OCI-LY3 (cell line): ENCODE results near the gene TSPAN14.

Experiments
- H2AFZ ChIP-seq: fragments of 200-600, 300-600 bp; shearing (Covaris generic); 2 replicates; pipeline ENCODE4 v1.6.0; 2014; ENCODE audit warnings: antibody characterized with exemption, low read depth, low read length
- H3K27ac ChIP-seq: fragments of 200-600, 300-600 bp; sonication (generic); 2 replicates; pipeline ENCODE4 v1.5.1; 2014; ENCODE audit warnings: mild to moderate bottlenecking, low read length, moderate library complexity, mixed read lengths
- H3K27me3 ChIP-seq: fragments of 200-600, 300-600 bp; sonication (generic); 2 replicates; pipeline ENCODE4 v1.6.1; 2014; ENCODE audit warnings: low read depth, low read length, mixed read lengths
- H3K36me3 ChIP-seq: fragments of 200-600, 300-600 bp; sonication (generic); replicated peaks from 2 replicates; pipeline ENCODE3; 2014; ENCODE audit warnings: low read depth, low read length, mixed read lengths
- H3K4me1 ChIP-seq: fragments of 300-600, 200-600 bp; sonication (generic); 2 replicates; pipeline ENCODE4 v1.6.1; 2014; ENCODE audit warnings: low read length, mixed read lengths
- H3K4me2 ChIP-seq: fragments of 200-600, 300-600 bp; sonication (generic); 2 replicates; pipeline ENCODE4 v1.6.1; 2014; ENCODE audit warnings: low read length, mixed read lengths
- H3K4me3 ChIP-seq: fragments of 300-600, 200-600 bp; sonication (generic); 2 replicates; pipeline ENCODE4 v1.5.1; 2014; ENCODE audit warnings: antibody characterized with exemption, mild to moderate bottlenecking, low read length, moderate library complexity
- H3K79me2 ChIP-seq: fragments of 300-600, 200-600 bp; shearing (Covaris generic); 2 replicates; pipeline ENCODE4 v1.6.1; 2014; ENCODE audit warnings: mild to moderate bottlenecking, low read length, mixed read lengths
- H3K9ac ChIP-seq: fragments of 300-600, 200-600 bp; shearing (Covaris generic); 2 replicates; pipeline ENCODE4 v1.6.0; 2014; ENCODE audit warnings: mild to moderate bottlenecking, low read length, moderate library complexity
- H3K9me3 ChIP-seq: fragments of 200-600, 300-600 bp; shearing (Covaris generic); 2 replicates; pipeline ENCODE4 v1.6.1; 2014; ENCODE audit warnings: low read length, mixed read lengths; ENCODE audit not compliant: insufficient read depth
- H4K20me1 ChIP-seq: fragments of 200-600, 300-600 bp; sonication (generic); 2 replicates; pipeline ENCODE4 v1.6.1; 2016; ENCODE audit warnings: low read length, mixed read lengths; ENCODE audit not compliant: insufficient read depth
- CTCF ChIP-seq: fragments of 200-600, 300-600 bp; sonication (generic); IDR thresholded peaks from 2 replicates; pipeline ENCODE4 v1.5.1; 2014; ENCODE audit warnings: antibody characterized with exemption, low read length, low read depth
- EZH2phosphoT487 ChIP-seq: fragments of 200-600 bp; shearing (Covaris generic); IDR thresholded peaks from 2 replicates; pipeline ENCODE4 v1.6.1; 2018; ENCODE audit warnings: antibody characterized with exemption, mixed run types, low read depth

TSPAN14 gene

GRCh38 chr10:80526742-80527141 lies 72.6 kb downstream of the TSPAN14 start:
- TF ChIP-seq CTCF (no peak), EZH2phosphoT487 (no peak)
- H3K27me3 ChIP-seq = no peaks in the 10 kb centered on the region
- H3K4me1 ChIP-seq = peaks cover 7% of the 10 kb centered on the region
- no peak overlapping the region for H3K9ac ChIP-seq
- no peaks in the 10 kb centered on the region for H3K9me3 ChIP-seq
- H3K4me3 ChIP-seq = no peak overlapping the region
- no peak overlapping the region for H2AFZ ChIP-seq
- H4K20me1 ChIP-seq = no peaks in the 10 kb centered on the region
- no peak overlapping the region for H3K27ac ChIP-seq
- H3K79me2 ChIP-seq = no peaks in the 10 kb centered on the region
- no peak overlapping the region for H3K4me2 ChIP-seq
- H3K36me3 ChIP-seq = no peaks in the 10 kb centered on the region

- Histone ChIP-seq H3K4me2 (no peak overlapping the region), H3K4me1 (peaks cover 7% of the 10 kb centered on the region)
- no peak for TF ChIP-seq EZH2phosphoT487
- TF ChIP-seq CTCF = no peak
Observed at GRCh38 chr10:80528185-80528700, 74.1 kb downstream of the TSPAN14 start.

GRCh38 chr10:80528901-80529300 lies 74.8 kb downstream of the TSPAN14 start:
- TF ChIP-seq CTCF = no peak
- no peak for TF ChIP-seq EZH2phosphoT487
- H3K4me1 ChIP-seq = peaks cover 7% of the 10 kb centered on the region
- H3K9me3 ChIP-seq = no peaks in the 10 kb centered on the region
- no peaks in the 10 kb centered on the region for H3K36me3 ChIP-seq
- H2AFZ ChIP-seq = no peak overlapping the region
- no peaks in the 10 kb centered on the region for H3K79me2 ChIP-seq
- no peak overlapping the region for H3K4me3 ChIP-seq
- no peak overlapping the region for H3K9ac ChIP-seq
- no peaks in the 10 kb centered on the region for H3K27me3 ChIP-seq
- no peaks in the 10 kb centered on the region for H4K20me1 ChIP-seq
- no peak overlapping the region for H3K4me2 ChIP-seq
- no peak overlapping the region for H3K27ac ChIP-seq

More at GRCh38 chr10:80528185-80528700, 74.1 kb downstream of the TSPAN14 start:
- Histone ChIP-seq H2AFZ (no peak overlapping the region), H3K9ac (no peak overlapping the region), H3K27me3 (no peaks in the 10 kb centered on the region), H3K36me3 (no peaks in the 10 kb centered on the region), H3K79me2 (no peaks in the 10 kb centered on the region), H4K20me1 (no peaks in the 10 kb centered on the region), H3K4me3 (no peak overlapping the region), H3K27ac (no peak overlapping the region), H3K9me3 (no peaks in the 10 kb centered on the region)

GRCh38 chr10:80529604-80530003 lies 75.5 kb downstream of the TSPAN14 start:
- H3K9me3 ChIP-seq = no peaks in the 10 kb centered on the region
- no peak overlapping the region for H3K27ac ChIP-seq
- H3K4me1 ChIP-seq = peaks cover 7% of the 10 kb centered on the region
- no peak overlapping the region for H3K4me2 ChIP-seq
- no peak for TF ChIP-seq EZH2phosphoT487
- no peak for TF ChIP-seq CTCF
- no peaks in the 10 kb centered on the region for H3K27me3 ChIP-seq
- H3K36me3 ChIP-seq = no peaks in the 10 kb centered on the region
- no peak overlapping the region for H3K4me3 ChIP-seq
- H3K79me2 ChIP-seq = no peaks in the 10 kb centered on the region
- no peak overlapping the region for H2AFZ ChIP-seq
- H4K20me1 ChIP-seq = no peaks in the 10 kb centered on the region
- H3K9ac ChIP-seq = no peak overlapping the region
